GM15510 (cell line): Measurements from ENCODE around the gene NAALAD2.

ENCODE experiments used
- POLR2A ChIP-seq: IDR thresholded peaks from 3 replicates; pipeline ENCODE4 v1.6.1; 2011; ENCODE audit warnings: borderline replicate concordance; ENCODE audit not compliant: insufficient read length; ENCODE audit errors: extremely low read depth

NAALAD2 gene

GRCh38 chr11:90228056-90228455 lies 93.6 kb downstream of the NAALAD2 start:
- TF ChIP-seq POLR2A: no peak

DNA sequence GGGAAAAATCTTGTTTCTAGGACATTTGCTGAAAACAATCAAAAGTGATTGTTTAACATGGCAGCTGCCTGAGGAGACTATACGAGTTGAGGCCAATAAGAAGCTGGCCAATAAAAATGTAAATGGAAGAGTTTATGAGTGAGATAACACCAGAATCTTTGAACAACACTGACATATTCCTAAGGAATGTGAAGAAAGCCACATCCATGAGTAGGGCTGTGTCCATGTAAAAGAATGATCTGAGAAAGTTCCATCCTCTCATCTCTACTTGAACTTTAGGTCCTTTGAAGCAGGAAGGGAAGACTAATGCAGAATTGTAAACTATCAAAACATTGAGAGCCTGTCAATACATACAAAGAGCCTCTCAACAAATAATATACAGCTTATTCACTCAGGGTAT lies 95.3 kb downstream of the NAALAD2 start:
- no peak for TF ChIP-seq POLR2A

DNA sequence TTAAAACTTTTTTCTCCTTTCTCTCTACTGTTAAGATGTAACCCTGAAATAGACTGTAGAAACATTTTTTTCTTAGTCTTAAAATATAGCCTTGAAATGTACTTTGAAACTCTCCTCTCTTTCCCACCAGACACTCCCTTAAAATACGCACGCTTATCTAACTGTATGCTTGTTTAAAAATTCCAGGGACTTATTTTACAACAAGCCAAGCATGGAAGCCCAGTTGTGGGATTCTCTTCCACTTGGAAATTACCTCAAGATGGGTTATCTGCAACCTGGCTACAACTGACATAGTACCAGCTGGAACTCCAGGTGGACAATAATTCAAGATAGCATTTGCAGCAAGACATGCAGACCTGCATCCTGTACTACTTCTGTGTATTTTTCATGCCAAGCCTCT lies 100.5 kb downstream of the NAALAD2 start:
- TF ChIP-seq POLR2A: no peak

DNA sequence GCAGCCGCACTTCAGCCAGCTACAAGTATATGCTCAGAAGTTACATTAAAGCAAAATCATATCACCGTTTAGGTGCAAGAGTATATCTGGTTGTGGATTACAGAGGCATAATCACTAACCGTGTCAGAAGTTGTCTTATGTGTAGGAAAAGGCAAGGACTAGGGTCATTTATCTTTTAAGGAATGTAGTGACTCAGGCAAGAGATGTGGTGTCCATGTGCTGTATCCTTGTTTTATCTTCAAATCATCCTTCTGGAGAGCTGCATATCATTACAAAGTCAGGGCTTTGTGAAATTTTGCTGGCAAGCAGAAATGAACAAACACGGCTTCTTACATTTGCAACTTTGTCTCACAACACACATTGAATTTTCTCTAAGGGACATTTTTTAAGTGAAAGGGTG lies 101.1 kb downstream of the NAALAD2 start:
- TF ChIP-seq POLR2A: no peak

DNA sequence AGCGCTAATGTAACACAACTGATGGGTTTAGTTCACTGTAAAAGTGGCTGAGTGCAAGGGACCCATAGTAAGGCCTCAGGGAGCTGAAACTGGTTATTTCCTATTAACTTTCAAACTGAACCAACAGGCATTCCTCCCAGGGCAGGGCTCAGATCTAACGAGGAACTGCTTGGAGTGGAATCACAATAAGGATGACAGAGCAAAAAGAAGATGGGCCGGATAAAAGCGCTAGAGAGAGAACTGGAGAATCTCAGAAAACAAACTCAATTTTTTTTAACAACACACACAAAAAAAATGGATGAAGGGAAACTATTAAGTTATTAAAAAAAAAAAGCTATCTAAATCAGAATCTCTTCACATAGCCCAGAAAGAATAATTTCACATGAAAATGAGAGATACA lies 102.5 kb downstream of the NAALAD2 start:
- no peak for TF ChIP-seq POLR2A

GRCh38 chr11:90241414-90241813 lies 107.0 kb downstream of the NAALAD2 start:
- no peak for TF ChIP-seq POLR2A
